IPS-NIHi7 (cell line): ENCODE data around the gene ZNF710.

Source experiments
- DNase-seq: peaks from one replicate; pipeline ENCODE4 v3.0.0; 2012; ENCODE audit warnings: mixed read lengths; ENCODE audit errors: extremely low spot score

Gene ZNF710

GRCh38 chr15:90039996-90040395 lies 38.9 kb downstream of the ZNF710 start:
- no peak for DNase-seq

- DNase-seq = no peak
These were observed 39.5 kb downstream of the ZNF710 start for GRCh38 chr15:90040618-90041017.

DNA sequence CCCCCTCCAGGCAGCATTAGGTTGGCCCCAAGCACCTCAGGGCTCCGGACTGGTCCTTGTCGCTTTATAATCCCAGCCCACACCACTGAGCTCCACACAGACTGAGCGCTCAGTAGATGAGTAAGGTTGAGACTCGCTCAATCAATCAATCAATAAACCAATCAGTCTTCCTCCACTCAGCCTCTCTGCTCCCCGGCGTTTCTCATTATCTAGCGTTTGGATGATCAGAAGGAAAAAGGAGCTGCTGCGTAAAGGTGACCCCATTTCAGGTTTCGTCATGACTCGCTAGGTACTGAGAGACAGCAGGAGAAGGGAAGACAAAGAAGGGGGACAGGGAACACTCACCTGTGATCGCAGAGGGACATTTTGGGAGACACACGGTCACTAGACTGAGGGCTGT lies 41.2 kb downstream of the ZNF710 start:
- DNase-seq = no peak

DNA sequence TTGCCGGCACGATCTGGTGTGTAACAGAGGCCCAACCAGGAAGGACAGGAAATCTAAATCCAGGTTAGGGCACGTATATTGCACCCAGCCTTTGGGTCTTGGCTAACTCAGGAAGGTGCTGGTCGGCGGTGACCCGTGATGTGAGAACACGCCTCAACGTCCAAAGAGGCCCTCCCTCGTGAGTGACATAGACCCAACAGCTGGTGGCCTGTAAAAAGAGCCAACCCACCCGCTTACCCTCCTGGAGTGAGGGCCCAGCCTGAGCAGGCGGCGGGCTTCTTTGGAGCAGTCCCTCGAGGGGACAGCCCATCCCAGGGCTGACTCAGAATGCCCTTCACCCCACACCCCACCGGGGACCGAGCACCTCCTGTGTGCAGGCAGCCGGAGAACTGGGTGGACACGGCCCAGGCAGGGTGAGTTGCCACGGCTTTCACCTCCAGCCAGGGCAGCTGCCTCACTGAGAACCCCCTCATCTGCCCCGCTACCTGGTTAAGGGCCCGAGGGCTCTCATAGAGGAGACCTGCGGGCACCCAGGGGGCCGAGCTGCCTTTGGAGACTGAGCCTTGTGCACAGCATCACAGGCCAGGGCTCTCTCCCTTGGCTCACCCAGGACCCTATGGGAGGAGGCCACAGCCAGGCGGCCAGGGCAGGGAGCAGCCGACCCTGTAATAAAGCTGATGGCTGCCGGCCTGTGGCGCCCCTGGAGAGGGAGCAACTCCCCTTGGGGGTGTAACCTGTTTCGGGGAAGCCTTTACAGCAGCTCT lies 41.8 kb downstream of the ZNF710 start:
- DNase-seq = no peak

- no peak for DNase-seq
These were observed 42.4 kb downstream of the ZNF710 start for GRCh38 chr15:90043530-90044010.

DNA sequence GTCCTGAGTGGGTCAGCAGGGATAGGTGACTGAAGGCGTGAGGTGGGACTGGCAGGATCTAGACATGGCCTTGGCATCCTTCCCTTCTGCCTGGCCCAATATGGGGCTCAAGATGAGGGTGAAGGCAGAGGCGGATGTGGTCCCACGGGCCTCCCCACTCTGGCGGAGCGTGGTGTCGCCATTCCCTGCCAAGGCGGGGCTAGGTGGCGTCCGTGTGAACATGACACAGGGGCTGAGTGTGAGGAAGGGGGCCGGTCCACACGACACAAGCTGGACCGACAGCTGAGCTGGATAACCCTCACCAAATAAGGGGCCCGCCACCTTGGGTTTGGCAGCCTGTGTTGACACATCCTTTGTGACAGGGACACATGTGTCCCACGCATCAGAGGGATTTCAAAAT lies 43.1 kb downstream of the ZNF710 start:
- DNase-seq = no peak

DNA sequence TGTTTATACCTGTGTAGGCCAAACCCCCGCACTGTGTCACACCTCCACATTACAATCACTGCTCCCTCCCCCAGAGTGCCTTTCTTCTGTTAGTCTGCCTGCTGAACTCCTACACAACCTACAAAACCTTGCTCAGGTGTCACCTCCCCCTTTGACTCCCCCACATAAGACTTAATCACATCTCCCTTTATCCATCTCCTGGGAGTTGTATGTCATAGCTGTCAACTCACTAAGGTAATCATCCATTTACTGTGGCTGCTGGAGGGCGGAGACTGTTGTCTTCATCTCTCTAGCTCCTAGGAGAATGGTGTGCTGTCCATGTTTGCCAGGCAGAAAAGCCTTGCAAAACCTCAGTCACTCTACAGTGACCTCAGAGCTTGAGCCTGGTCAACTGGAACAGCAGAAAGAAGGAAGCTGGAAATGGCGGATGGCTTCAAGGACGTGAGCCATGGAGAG lies 43.8 kb downstream of the ZNF710 start:
- DNase-seq = no peak

- no peak for DNase-seq
These were observed 45.2 kb downstream of the ZNF710 start for GRCh38 chr15:90046289-90046688.

DNA sequence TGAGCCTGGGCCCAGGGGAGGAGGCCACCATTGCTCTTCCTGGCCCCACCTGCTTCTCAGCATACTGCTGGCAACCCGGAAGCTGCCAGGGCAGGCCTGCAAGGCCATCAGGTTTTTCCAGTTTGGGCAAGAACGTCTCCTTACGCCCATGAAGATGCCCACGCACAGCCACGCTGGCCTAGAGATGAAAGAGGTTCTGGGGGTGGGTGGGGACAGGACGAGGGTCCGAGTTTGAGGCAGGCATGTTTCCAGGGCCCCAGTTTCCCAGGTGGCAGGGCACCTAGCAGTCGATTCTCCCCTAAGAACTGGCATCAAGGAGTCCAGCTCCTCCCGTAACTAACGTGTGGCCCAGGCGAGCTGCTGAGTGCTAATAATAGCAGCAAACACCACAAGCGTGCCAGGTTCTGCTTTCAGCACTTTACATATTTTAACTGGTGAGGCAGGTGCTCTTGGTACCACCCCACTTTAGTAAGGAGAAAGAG lies 45.8 kb downstream of the ZNF710 start:
- DNase-seq = no peak

GRCh38 chr15:90047956-90048575 lies 46.9 kb downstream of the ZNF710 start:
- no peak for DNase-seq

GRCh38 chr15:90049030-90049429 lies 47.9 kb downstream of the ZNF710 start:
- DNase-seq = no peak

GRCh38 chr15:90049666-90050604 lies 48.8 kb downstream of the ZNF710 start:
- no peak for DNase-seq

DNA sequence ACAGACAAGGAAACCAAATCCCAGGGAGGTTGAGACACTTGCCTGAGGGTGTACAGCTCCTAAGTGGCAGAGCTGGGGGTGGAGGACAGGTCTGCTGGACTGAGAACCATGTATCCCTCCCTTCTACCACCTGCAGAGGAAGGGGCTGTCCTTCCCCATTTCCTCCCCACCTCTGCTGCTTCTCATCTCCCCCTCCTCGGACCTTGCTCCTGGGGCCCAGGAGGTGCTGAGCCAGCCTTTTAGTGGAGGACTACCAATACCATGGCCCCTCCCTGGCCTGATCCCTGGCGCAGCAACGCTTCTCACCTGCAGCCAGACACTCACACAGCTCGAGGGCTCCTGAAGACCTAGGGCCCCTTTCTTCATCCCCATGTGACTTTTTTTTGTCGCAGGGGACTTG lies 50.8 kb downstream of the ZNF710 start:
- no peak for DNase-seq

DNA sequence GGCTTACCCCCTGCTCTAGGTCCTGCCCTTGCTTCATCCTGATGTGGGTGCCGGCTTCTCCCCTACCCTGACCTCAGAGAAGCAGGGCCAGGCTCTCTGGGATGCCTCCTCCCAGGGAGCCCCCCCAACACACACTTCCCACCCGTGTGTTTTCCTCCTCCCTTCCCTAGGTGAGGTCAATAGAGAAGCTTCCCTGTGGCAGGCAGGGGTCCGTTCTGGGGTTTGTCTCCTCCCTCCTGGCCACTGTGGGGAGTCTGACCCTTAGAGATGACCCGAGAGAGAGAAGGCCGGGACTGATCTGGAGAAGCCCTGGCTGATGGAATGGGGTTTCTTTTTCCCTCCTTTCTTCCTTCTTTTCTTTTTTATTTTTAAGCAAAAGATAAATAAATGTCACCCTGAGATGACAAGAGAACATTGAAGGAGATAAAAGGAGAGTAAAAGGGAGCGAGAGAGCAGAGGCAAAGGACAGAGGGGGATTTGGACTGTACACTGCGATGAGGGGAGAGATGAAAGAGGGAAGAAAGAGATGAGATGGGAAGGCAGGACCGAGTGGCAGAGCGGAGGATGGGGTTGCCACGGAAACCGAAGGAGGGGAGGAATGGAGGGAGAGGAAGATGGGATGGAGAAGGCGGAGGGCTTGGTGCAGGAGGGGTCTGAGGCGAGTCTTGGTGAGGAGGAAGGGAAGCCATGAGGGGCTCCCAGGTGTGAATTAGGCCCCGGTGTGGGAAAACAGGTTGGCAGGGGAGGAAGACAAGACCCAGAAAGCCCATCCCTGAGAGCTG lies 52.8 kb downstream of the ZNF710 start:
- no peak for DNase-seq

DNA sequence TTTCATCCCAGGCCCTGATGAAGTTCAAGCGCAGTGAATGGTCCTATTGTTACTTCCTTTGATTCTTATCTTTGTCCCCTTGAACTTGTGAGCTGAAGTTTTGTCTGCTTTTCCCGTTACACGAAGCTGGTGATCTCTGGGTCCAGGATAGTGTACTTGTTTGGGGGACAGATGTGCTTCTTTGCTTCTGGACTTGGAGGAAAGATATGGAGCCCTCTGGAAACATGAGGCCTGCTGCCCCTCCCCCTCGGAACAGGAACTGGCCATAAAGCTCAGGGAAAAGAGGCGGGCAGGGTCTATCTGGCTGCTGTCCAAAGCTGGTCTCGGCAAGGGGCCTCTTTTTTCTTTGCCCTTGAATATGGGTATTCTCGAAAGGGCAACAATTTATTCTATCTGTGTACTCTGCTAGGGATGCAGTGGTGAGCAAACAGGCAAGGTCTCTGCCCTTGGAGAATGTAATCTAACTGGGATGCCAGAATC lies 53.5 kb downstream of the ZNF710 start:
- no peak for DNase-seq

DNA sequence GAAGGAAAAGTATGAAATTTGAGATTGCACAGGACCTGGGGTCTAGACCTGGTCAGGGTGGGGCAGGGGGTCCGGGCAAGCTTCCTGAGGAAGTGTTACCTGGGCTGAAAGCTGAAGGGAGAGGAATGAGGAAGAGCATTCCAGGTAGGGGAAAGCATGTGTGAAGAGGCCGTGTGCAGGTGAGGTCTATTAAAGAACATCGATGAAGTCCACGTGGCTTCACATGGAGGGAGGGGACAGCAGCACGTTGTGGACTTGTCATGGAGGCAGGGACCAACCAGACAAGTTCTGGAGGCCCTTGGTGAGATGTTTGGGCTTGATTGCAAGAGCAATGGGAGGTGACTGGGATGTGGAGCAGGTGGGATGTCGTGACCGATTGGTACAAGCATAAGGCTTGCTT lies 54.1 kb downstream of the ZNF710 start:
- no peak for DNase-seq

- DNase-seq = no peak
These were observed 55.4 kb downstream of the ZNF710 start for GRCh38 chr15:90056529-90056928.

DNA sequence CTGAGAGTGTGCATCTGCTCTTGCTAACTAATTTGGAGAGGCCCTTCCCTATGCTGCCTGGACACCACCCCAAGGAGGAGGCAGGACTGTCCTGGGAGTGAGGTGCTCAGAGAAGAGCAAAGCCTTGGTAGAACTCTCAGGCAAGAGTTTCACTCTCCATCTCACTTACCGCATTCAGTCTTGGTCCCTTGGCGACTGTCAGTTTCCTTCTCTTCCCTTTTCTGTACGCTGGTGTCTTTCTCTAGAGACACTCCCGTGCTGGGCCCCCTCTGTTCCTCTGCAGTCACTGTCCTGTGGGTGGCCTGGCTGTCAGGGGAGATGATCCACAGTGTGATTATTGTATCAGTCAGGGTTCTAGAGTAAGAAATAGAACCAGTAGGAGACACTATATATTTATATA lies 57.2 kb downstream of the ZNF710 start:
- DNase-seq = no peak

DNA sequence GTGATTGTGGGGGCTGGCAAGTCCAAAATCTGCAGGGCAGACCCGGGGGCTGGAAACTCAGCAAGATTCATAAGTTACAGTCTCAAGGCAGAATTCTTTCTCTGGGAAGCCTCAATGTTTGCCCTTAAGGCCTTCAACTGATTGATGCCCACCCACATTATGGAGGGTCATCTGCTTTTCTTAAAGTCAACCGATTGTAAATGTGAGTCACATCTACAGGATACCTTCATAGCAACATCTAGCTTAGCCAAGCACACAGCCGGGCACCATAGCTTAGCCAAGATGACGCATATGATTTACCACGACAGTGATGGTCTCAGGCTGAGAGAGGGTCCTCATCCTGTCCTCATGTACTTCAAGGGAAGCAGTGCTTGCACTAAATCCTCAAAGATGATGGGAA lies 57.7 kb downstream of the ZNF710 start:
- DNase-seq = no peak

- peak; percentile 49 for DNase-seq
These were observed 58.3 kb downstream of the ZNF710 start for GRCh38 chr15:90059208-90059985.
